Dermis microvascular lymphatic vessel endothelial cell (primary cell): Measurements from ENCODE around the gene SLC4A4. TPM values are rescaled to one million over a fixed set of nuclear protein-coding genes. Genes with fewer than 3 reads are reported as not detected.

Source experiments
- DNase-seq, 2 donors: peaks; one replicate each; pipeline versions ENCODE4 v3.0.0 to v3.0.0-alpha.2; 2010; ENCODE audit warnings: low read depth in 2 of 2
- total RNA-seq: library from RNA; depleted of rRNA; stranded (reverse); fragments of >200 nt; gene quantifications from 2 replicates; pipeline ENCODE4 v1.2.1, GENCODE V29; 2014

Gene SLC4A4
- total RNA-seq, 1 donor from 2014 or later, result not detected

GRCh38 chr4:71537551-71538065 lies 198.8 kb downstream of the SLC4A4 start:
- DNase-seq, result no peak

DNA sequence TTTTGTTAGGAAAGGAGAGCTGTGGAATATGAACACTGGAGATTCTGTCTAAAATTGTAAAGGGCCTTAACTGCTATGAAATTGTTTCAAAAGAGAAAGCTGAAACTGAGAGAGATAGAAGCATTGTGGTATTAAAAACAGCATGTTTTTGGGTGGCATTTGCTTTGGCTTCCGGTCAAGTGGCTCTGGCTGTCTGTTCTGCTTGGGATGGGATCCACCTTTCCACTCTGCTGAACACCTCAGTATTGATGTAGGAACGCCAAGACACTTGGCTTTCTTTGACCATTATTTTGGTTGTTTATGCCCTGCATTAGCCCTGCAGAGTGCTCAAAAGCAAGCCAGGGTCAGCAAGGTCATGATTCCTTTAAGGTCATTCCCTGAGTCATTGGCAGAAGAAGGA lies 199.7 kb downstream of the SLC4A4 start:
- DNase-seq, result no peak

GRCh38 chr4:71540749-71541269 lies 202.0 kb downstream of the SLC4A4 start:
- DNase-seq, result no peak

GRCh38 chr4:71541541-71541940 lies 202.7 kb downstream of the SLC4A4 start:
- DNase-seq, result no peak

DNA sequence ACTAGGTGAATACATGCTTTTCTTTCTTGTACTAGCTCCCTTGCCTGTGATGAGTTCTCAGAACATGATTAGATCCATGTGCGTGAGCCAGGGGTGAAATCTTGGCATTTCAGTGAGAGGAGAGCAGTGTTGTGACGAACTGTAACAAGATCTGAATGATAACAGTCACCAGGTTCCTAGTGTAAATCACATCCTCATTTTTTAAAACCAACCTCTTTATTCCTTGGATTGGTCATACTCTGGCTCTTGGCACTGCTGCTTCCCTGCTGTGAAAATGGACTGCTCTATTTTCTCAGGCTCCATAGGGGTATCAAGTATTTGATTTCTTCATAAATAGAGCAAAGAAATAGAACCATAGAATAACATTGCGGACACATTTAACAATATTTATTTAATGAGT lies 206.3 kb downstream of the SLC4A4 start:
- no peak for DNase-seq

- DNase-seq, result no peak
Observed at GRCh38 chr4:71549516-71550160, 210.8 kb downstream of the SLC4A4 start.

GRCh38 chr4:71550220-71551165 lies 211.7 kb downstream of the SLC4A4 start:
- no peak for DNase-seq

- DNase-seq, result no peak
Observed at GRCh38 chr4:71553605-71554004, 214.8 kb downstream of the SLC4A4 start.

- no peak for DNase-seq
Observed at GRCh38 chr4:71554025-71554424, 215.2 kb downstream of the SLC4A4 start.

DNA sequence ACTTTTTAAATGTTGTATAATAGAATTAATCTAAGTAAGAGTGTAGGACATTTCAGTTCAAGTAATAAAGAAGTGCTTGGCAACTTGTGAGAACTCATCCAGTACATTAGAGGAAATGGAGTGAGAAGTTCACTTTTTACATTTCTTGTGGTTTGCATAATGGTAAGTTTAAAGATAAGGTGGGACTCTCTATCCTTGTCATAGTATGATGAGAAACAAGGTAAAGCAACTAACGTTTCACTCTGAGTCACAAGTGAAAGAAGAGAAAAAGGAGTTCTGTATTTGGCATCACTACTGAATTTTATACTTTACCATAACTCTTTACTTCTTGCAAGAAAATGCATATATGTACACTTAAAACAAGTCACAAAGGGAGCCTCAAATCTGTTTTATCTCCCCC lies 219.4 kb downstream of the SLC4A4 start:
- DNase-seq, result no peak

DNA sequence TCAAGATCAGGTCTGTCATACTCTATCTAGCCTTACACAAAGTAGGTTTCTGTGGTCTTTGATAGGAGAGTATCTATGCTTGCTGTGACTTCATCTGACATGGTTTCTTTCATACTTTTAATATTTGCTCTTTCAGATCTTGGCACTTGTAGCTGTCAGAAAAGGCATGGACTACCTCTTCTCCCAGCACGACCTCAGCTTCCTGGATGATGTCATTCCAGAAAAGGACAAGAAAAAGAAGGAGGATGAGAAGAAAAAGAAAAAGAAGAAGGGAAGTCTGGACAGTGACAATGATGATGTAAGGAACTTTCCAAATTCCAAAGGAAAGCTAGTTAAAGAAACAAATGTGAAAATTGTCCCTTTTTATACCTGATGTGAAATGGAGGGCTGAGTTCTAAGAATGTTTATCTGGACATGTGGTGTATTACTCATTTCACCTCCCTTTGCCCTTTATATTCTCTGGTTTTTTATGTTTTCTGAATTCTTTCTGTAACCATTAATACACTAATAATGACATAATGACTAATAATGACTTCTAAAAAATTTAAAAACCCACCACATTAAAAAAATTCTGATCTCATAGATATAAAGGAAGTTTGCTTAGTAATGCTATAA lies 221.2 kb downstream of the SLC4A4 start:
- DNase-seq, result no peak

DNA sequence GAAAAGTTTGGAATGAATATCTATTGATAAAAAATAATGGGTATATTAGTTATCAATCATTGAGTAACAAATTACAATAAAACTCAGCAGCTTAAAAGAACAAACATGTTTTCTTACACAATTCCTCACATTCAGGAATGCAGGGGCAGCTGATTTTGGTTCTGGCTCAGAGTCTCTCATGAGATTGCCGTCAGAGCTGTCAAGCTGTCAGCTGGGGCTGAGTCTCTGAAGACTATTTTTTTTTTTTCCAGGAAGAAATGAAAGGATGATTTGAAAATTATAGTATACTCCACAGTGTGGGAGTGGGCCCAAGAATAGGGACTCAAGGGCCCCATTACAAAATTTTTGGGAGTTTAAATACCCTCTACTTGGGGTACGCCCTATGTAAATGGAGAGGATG lies 226.0 kb downstream of the SLC4A4 start:
- DNase-seq, result no peak

- no peak for DNase-seq
Observed at GRCh38 chr4:71566856-71567255, 228.0 kb downstream of the SLC4A4 start.

DNA sequence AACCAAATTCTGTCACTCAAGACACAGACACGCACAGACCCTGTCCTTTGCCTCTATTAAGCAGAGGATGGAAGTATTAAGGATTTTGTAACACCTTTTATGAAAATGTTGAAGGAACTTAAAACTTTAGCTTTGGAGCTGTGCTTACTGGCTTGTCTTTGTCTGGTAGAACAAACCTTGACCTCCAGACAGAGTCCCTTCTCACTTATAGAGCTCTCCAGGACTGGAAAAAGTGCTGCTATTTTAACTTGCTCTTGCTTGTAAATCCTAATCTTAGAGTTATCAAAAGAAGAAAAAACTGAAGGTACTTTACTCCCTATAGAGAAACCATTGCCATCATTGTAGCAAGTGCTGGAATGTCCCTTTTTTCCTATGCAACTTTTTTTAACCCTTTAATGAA lies 229.3 kb downstream of the SLC4A4 start:
- DNase-seq, result no peak

DNA sequence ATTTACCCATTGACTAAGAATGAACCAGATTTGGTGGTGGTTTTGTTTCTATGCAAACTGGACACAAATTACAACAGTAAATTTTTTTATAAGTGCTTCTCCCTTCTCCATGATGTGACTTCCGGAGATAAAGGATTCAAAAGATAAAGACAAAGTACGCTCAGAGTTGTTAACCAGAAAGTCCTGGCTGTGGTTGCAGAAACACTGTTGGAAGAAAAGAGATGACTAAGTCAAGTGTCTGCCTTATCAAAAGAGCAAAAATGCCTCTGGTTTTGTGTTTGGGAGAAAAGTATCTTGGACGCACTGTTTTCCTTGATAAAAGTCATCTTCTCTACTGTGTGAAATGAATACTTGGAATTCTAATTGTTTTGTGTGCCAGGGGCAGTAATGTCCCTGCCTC lies 231.7 kb downstream of the SLC4A4 start:
- no peak for DNase-seq

GRCh38 chr4:71571346-71571745 lies 232.5 kb downstream of the SLC4A4 start:
- no peak for DNase-seq

DNA sequence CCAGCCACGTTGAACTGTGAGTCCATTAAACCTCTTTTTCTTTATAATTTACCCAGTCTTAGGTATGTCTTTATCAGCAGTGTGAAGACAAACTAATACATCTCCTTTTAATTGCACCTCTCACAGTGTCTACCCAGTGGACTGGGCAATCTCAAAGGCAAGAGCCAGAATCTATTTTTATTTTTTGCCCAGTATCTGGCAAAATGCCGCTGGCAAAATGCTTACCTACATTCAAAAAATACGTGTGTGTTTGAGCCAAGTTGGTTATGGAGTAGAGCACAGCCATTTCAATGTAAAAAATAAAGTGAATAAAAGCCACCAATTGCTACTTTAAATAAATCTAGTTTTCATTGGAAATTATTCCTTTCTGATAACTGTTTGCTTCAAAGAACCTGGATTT lies 245.2 kb downstream of the SLC4A4 start:
- DNase-seq, result no peak

GRCh38 chr4:71584585-71584984 lies 245.8 kb downstream of the SLC4A4 start:
- no peak for DNase-seq

DNA sequence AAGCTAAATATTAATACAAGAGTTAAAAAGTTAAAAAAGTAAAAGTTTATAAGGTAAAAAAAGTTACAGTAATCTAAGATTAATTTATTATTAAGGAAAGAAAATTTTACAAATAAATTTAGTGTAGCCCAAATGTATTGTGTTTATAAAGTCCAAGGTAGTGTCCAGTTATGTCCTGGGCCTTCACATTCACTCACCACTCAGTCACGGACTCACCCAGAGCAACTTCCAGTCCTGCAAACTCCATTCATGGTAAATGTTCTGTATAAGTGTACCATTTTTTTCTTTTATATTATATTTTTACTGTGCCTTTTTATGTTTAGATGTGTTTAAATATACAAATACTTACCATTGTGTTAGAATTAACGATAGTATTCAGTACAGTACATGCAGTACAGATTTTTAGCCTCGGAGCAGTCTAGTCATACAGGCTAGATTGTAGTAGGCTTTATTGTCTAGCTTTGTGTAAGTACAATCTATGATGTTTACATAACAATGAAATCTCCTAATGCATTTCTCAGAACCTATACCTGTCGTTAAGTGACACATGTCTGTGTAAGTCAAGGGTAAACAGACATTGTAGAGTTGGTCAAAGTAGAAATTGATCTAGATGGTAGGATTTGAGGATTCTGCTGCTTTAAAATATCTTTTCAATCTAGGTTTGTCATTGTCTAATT lies 247.4 kb downstream of the SLC4A4 start:
- DNase-seq, result no peak

- no peak for DNase-seq
Observed at GRCh38 chr4:71587995-71588394, 249.2 kb downstream of the SLC4A4 start.

DNA sequence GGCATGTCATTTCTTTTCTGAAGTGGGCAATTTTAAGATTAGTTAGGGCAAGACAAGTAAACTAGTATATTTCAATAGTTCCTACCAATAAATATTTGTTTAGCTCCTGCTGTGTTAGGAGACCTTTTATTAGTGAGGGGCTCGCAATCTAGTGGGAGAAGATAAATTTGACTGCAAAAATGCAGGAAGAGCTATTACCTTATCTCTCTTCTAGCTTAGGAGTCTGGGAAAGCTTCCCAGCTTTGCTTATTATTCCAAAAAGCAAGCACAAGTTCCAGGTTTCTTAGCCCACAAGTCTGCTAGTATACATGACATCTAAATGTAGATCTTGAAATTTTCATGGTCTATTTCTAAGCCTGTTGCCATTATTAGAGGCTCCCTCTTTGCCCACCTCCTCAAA lies 254.0 kb downstream of the SLC4A4 start:
- no peak for DNase-seq
